Measurements from ENCODE around the gene MAPK8IP2. TPM values are rescaled to one million over a fixed set of nuclear protein-coding genes. Genes with fewer than 3 reads are reported as not detected.
A peak's percentile ranks its signal among the peaks of the same experiment; 100 is the strongest.

MAPK8IP2 gene
- total and polyA plus RNA-seq, 2 of the 13 experiments (the other 11 are each of a cell fraction or from before 2014, with no cell fraction given): 1.3 to 2.6 TPM

DNA sequence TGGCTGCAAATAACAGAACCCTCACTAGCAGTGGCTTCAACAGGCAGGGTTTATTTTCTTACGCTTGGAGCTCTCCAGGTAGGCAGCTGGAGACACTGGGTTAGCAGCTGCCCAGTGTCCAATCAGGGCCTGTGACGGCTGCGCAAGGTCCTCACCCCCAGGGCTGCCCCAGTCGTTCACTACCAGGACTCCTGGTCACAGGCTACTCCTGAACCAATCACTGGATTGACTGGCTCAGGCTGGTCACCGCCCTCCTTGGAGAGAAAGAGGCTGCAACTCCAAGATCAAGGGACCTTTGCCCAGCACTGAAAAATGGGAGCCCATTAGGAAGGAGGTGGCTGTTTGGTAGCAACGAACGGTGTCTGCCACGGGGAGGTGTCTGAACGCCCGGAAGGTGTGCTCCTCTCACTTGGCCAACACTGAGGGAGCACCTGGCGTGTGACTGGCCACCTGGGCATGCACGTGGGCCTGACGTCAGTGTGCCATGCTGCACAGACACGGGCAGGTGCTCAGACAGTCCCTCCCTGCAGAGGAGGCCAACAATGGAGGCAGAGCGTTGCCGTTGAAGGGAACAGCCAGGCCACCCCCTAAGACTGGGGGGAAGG is 22.2 kb downstream of the MAPK8IP2 start (continued):
- no peak for TF ChIP-seq ZNF781 (CRISPR knock-in tag; IDR thresholded peaks at IDR 0.05; ENCODE audit: borderline replicate concordance, not compliant biosample characterization)
- TF ChIP-seq, protein P1, sequence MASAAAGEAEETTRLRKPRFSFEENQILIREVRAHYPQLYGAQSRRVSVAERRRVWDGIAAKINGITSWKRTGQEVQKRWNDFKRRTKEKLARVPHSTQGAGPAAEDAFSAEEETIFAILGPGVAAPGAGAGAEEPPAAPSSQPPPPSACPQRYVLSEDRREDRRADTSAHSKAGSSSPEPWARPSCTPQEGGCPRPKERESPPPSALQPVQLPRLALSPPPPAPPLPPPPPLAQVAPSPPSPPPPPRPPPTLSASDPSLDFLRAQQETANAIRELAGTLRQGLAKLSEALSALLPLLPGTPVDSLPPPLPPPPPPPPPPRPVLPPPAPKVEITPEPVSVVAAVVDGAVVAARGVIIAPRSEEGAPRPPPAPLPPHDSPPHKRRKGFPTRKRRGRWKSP (CRISPR knock-in tag; IDR thresholded peaks at IDR 0.05): no peak
- peak; percentile 23; the same call in 1 of the 2 replicates for TF ChIP-seq SMC3 (IDR thresholded peaks at IDR 0.05; ENCODE audit: low read length)
- TF ChIP-seq, protein P2, sequence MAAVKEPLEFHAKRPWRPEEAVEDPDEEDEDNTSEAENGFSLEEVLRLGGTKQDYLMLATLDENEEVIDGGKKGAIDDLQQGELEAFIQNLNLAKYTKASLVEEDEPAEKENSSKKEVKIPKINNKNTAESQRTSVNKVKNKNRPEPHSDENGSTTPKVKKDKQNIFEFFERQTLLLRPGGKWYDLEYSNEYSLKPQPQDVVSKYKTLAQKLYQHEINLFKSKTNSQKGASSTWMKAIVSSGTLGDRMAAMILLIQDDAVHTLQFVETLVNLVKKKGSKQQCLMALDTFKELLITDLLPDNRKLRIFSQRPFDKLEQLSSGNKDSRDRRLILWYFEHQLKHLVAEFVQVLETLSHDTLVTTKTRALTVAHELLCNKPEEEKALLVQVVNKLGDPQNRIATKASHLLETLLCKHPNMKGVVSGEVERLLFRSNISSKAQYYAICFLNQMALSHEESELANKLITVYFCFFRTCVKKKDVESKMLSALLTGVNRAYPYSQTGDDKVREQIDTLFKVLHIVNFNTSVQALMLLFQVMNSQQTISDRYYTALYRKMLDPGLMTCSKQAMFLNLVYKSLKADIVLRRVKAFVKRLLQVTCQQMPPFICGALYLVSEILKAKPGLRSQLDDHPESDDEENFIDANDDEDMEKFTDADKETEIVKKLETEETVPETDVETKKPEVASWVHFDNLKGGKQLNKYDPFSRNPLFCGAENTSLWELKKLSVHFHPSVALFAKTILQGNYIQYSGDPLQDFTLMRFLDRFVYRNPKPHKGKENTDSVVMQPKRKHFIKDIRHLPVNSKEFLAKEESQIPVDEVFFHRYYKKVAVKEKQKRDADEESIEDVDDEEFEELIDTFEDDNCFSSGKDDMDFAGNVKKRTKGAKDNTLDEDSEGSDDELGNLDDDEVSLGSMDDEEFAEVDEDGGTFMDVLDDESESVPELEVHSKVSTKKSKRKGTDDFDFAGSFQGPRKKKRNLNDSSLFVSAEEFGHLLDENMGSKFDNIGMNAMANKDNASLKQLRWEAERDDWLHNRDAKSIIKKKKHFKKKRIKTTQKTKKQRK (IDR thresholded peaks at IDR 0.05; ENCODE audit: low read length): no peak
- TF ChIP-seq, protein P3, sequence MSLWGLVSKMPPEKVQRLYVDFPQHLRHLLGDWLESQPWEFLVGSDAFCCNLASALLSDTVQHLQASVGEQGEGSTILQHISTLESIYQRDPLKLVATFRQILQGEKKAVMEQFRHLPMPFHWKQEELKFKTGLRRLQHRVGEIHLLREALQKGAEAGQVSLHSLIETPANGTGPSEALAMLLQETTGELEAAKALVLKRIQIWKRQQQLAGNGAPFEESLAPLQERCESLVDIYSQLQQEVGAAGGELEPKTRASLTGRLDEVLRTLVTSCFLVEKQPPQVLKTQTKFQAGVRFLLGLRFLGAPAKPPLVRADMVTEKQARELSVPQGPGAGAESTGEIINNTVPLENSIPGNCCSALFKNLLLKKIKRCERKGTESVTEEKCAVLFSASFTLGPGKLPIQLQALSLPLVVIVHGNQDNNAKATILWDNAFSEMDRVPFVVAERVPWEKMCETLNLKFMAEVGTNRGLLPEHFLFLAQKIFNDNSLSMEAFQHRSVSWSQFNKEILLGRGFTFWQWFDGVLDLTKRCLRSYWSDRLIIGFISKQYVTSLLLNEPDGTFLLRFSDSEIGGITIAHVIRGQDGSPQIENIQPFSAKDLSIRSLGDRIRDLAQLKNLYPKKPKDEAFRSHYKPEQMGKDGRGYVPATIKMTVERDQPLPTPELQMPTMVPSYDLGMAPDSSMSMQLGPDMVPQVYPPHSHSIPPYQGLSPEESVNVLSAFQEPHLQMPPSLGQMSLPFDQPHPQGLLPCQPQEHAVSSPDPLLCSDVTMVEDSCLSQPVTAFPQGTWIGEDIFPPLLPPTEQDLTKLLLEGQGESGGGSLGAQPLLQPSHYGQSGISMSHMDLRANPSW (CRISPR knock-in tag; IDR thresholded peaks at IDR 0.05; ENCODE audit: borderline replicate concordance): no peak
- TF ChIP-seq KAT2B (IDR thresholded peaks at IDR 0.05; ENCODE audit: borderline replicate concordance, low read depth, low read length): no peak
- TF ChIP-seq ZNF350 (CRISPR knock-in tag; IDR thresholded peaks at IDR 0.05; ENCODE audit: borderline replicate concordance, low read depth): no peak
- no peak for TF ChIP-seq CHCHD3 (CRISPR knock-in tag; IDR thresholded peaks at IDR 0.05)
- TF ChIP-seq SATB2 (CRISPR knock-in tag; IDR thresholded peaks at IDR 0.05): no peak
- TF ChIP-seq, protein P4, sequence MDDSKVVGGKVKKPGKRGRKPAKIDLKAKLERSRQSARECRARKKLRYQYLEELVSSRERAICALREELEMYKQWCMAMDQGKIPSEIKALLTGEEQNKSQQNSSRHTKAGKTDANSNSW (CRISPR knock-in tag; IDR thresholded peaks at IDR 0.05; ENCODE audit: borderline replicate concordance): no peak
- no peak for TF ChIP-seq GZF1 (CRISPR knock-in tag; IDR thresholded peaks at IDR 0.05)
- TF ChIP-seq, protein P5, sequence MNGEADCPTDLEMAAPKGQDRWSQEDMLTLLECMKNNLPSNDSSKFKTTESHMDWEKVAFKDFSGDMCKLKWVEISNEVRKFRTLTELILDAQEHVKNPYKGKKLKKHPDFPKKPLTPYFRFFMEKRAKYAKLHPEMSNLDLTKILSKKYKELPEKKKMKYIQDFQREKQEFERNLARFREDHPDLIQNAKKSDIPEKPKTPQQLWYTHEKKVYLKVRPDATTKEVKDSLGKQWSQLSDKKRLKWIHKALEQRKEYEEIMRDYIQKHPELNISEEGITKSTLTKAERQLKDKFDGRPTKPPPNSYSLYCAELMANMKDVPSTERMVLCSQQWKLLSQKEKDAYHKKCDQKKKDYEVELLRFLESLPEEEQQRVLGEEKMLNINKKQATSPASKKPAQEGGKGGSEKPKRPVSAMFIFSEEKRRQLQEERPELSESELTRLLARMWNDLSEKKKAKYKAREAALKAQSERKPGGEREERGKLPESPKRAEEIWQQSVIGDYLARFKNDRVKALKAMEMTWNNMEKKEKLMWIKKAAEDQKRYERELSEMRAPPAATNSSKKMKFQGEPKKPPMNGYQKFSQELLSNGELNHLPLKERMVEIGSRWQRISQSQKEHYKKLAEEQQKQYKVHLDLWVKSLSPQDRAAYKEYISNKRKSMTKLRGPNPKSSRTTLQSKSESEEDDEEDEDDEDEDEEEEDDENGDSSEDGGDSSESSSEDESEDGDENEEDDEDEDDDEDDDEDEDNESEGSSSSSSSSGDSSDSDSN (CRISPR knock-in tag; IDR thresholded peaks at IDR 0.05): peak; percentile 13; the same call in 1 of the 2 replicates
- TF ChIP-seq, protein P6, sequence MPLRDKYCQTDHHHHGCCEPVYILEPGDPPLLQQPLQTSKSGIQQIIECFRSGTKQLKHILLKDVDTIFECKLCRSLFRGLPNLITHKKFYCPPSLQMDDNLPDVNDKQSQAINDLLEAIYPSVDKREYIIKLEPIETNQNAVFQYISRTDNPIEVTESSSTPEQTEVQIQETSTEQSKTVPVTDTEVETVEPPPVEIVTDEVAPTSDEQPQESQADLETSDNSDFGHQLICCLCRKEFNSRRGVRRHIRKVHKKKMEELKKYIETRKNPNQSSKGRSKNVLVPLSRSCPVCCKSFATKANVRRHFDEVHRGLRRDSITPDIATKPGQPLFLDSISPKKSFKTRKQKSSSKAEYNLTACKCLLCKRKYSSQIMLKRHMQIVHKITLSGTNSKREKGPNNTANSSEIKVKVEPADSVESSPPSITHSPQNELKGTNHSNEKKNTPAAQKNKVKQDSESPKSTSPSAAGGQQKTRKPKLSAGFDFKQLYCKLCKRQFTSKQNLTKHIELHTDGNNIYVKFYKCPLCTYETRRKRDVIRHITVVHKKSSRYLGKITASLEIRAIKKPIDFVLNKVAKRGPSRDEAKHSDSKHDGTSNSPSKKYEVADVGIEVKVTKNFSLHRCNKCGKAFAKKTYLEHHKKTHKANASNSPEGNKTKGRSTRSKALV (CRISPR knock-in tag; IDR thresholded peaks at IDR 0.05): no peak
- TF ChIP-seq, protein P7, sequence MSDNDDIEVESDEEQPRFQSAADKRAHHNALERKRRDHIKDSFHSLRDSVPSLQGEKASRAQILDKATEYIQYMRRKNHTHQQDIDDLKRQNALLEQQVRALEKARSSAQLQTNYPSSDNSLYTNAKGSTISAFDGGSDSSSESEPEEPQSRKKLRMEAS (IDR thresholded peaks at IDR 0.05): peak; percentile 90
- TF ChIP-seq MED13 (CRISPR knock-in tag; IDR thresholded peaks at IDR 0.05): no peak
- TF ChIP-seq ZNF768 (CRISPR knock-in tag; IDR thresholded peaks at IDR 0.05): 0 out of 2 replicates have a peak, but pooled peaks have one; percentile 31
- TF ChIP-seq PAX8 (CRISPR knock-in tag; IDR thresholded peaks at IDR 0.05; ENCODE audit: borderline replicate concordance): no peak
